Sigmoid colon (tissue), 4 donors: Measurements from ENCODE around the gene SLC35E4.

Experiments used
- POLR2AphosphoS5 ChIP-seq, 4 donors: sonication (generic); formaldehyde crosslinking; IDR thresholded peaks; one replicate each; pipeline ENCODE4 v1.6.1; 2017; ENCODE audit warnings: antibody characterized with exemption in 4 of 4
- TF ChIP-seq, protein P1 (sequence below), 4 experiments: fragments of 450-650 bp in 3 of 4; fragments of 200-600 bp in 1 of 4; IDR thresholded peaks; one replicate each; pipeline ENCODE4 v1.5.1; 2016 to 2019; ENCODE audit warnings: antibody characterized with exemption in 4 of 4, mild to moderate bottlenecking in 3 of 4, moderate library complexity in 2 of 4

DNA sequence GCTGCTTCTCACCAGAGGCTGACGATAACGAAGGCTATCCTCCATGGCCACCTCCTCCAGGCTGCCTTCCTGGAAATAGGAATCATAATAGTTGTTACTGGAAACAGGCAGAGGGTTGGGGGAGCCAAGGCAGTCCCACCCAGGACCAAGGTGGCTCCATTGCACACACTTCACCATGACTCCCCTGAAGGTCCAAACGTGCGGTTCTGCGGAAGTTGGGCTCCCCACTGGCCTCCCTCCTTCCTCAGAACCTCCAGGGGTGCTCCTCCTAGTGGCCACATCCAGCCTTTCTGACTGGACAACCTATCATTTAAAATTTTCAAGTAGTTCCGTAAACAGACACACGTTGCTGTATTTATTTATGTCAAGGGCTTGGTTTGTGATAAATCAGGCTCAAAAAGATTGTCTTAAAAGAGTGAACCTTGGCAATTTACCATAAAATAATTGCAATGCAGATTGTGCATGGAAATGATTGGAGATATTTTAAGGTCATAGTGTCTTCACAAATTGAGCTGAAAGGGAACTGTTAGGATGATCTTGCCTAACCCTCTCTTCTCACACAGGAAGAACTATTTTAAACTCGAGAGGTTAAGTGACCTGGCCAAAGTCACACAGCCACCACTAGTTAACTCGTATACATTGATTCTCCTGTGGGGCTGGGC, 30.0 kb upstream of the SLC35E4 start:
- TF ChIP-seq POLR2AphosphoS5 (IDR thresholded peaks at IDR 0.05) = no peak
- TF ChIP-seq, protein P1, sequence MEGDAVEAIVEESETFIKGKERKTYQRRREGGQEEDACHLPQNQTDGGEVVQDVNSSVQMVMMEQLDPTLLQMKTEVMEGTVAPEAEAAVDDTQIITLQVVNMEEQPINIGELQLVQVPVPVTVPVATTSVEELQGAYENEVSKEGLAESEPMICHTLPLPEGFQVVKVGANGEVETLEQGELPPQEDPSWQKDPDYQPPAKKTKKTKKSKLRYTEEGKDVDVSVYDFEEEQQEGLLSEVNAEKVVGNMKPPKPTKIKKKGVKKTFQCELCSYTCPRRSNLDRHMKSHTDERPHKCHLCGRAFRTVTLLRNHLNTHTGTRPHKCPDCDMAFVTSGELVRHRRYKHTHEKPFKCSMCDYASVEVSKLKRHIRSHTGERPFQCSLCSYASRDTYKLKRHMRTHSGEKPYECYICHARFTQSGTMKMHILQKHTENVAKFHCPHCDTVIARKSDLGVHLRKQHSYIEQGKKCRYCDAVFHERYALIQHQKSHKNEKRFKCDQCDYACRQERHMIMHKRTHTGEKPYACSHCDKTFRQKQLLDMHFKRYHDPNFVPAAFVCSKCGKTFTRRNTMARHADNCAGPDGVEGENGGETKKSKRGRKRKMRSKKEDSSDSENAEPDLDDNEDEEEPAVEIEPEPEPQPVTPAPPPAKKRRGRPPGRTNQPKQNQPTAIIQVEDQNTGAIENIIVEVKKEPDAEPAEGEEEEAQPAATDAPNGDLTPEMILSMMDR (IDR thresholded peaks at IDR 0.05) = peak; percentile 54 to 66 (median 62)
